ENCODE results near the gene GRIK4. TPM values are rescaled to one million over a fixed set of nuclear protein-coding genes. Genes with fewer than 3 reads are reported as not detected.

GRIK4 gene
- total RNA-seq, 1 experiment from 2014 or later = 3.3 TPM

DNA sequence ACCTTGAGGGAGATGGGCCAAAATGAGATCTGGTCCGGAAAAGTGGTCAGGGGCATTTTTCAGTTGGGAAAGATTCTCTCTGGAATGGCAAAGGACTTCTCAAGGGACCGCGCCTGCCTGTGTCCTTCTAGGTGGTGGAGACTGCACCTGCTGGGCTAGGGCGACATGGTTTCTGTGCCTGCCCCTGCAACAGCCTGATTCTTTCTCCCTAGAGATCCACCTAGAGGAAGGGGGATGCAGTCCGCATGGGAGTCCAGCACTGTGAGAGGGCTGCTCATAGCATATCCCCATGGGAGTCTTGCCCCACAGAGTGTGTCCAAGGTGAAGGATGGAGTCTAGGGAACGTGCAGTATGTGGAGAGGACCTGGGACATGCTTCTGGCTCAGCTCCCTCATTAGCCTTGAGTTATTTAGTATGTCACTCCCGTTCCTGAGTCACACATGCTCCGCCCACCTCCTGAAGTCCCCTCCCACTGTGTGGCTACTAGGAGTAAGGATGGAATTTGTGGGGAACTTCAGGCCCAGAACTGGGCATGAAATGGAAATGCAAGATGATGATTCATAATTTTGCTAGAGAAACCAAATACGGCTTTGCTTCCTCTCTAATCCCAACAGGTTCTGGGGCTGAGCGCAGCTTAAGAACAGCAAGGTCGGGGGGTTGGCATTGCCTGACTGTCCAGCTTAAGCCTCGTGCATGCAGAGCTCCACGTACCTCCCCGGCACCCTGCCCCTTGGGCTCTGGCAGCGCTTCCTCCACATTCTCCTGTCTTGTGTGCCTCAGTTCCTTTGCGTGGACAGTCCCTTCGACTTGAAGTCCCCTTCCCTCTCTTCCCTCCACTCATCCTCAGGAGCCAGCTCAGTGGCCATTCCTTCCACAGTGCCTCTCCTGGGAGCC is 35.0 kb downstream of the GRIK4 start:
- CTCF ChIA-PET = interaction anchor here (0.6 to 3.0 kb wide), 7 partner anchors 10 to 138 kb away, joined by 3 to 11 read pairs (median 5); partner anchors contain the start of gene GRIK4
- Mint-ChIP-seq H3K9me3 (peaks cover 4% of the 10 kb centered on the region; the same call in 1 of the 2 replicates), H3K27me3 (ENCODE audit: low read depth) (no peaks in the 10 kb centered on the region), H3K36me3 (no peaks in the 10 kb centered on the region), H3K4me1 (peaks cover 45% of the 10 kb centered on the region), H3K27ac (no peak overlapping the region), H3K4me3 (no peak overlapping the region)
- ATAC-seq (peak; percentile 56), DNase-seq (ENCODE audit: low spot score) (peak; percentile 51)
- POLR2A ChIA-PET = interaction anchor here (0.6 kb wide), 1 partner anchor 862 kb away, joined by 3 read pairs; no protein-coding TSS in a partner anchor
- TF ChIP-seq MYBL2 (CRISPR knock-in tag; IDR thresholded peaks at IDR 0.05) = no peak
- no peak for TF ChIP-seq TEAD4 (CRISPR knock-in tag; IDR thresholded peaks at IDR 0.05)
- TF ChIP-seq, protein P1, sequence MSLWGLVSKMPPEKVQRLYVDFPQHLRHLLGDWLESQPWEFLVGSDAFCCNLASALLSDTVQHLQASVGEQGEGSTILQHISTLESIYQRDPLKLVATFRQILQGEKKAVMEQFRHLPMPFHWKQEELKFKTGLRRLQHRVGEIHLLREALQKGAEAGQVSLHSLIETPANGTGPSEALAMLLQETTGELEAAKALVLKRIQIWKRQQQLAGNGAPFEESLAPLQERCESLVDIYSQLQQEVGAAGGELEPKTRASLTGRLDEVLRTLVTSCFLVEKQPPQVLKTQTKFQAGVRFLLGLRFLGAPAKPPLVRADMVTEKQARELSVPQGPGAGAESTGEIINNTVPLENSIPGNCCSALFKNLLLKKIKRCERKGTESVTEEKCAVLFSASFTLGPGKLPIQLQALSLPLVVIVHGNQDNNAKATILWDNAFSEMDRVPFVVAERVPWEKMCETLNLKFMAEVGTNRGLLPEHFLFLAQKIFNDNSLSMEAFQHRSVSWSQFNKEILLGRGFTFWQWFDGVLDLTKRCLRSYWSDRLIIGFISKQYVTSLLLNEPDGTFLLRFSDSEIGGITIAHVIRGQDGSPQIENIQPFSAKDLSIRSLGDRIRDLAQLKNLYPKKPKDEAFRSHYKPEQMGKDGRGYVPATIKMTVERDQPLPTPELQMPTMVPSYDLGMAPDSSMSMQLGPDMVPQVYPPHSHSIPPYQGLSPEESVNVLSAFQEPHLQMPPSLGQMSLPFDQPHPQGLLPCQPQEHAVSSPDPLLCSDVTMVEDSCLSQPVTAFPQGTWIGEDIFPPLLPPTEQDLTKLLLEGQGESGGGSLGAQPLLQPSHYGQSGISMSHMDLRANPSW (CRISPR knock-in tag; conservative IDR thresholded peaks at IDR 0.05; ENCODE audit: low read depth) = no peak
- TF ChIP-seq E2F1 (CRISPR knock-in tag; IDR thresholded peaks at IDR 0.05) = no peak
- TF ChIP-seq ZNF671 (CRISPR knock-in tag; IDR thresholded peaks at IDR 0.05) = no peak
- TF ChIP-seq NR3C1 (CRISPR knock-in tag; conservative IDR thresholded peaks at IDR 0.05; ENCODE audit: low read depth) = no peak
- TF ChIP-seq FOXP1 (CRISPR knock-in tag; IDR thresholded peaks at IDR 0.05; ENCODE audit: borderline replicate concordance) = no peak
- no peak for TF ChIP-seq RORB (CRISPR knock-in tag; IDR thresholded peaks at IDR 0.05)
- TF ChIP-seq, protein P2, sequence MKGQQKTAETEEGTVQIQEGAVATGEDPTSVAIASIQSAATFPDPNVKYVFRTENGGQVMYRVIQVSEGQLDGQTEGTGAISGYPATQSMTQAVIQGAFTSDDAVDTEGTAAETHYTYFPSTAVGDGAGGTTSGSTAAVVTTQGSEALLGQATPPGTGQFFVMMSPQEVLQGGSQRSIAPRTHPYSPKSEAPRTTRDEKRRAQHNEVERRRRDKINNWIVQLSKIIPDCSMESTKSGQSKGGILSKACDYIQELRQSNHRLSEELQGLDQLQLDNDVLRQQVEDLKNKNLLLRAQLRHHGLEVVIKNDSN (CRISPR knock-in tag; IDR thresholded peaks at IDR 0.05) = no peak
- no peak for TF ChIP-seq RELA (CRISPR knock-in tag; IDR thresholded peaks at IDR 0.05; ENCODE audit: borderline replicate concordance)
- TF ChIP-seq ZNF532 (CRISPR knock-in tag; IDR thresholded peaks at IDR 0.05; ENCODE audit: borderline replicate concordance) = no peak
- TF ChIP-seq MXD4 (CRISPR knock-in tag; IDR thresholded peaks at IDR 0.05; ENCODE audit: borderline replicate concordance) = no peak
- TF ChIP-seq, protein P3, sequence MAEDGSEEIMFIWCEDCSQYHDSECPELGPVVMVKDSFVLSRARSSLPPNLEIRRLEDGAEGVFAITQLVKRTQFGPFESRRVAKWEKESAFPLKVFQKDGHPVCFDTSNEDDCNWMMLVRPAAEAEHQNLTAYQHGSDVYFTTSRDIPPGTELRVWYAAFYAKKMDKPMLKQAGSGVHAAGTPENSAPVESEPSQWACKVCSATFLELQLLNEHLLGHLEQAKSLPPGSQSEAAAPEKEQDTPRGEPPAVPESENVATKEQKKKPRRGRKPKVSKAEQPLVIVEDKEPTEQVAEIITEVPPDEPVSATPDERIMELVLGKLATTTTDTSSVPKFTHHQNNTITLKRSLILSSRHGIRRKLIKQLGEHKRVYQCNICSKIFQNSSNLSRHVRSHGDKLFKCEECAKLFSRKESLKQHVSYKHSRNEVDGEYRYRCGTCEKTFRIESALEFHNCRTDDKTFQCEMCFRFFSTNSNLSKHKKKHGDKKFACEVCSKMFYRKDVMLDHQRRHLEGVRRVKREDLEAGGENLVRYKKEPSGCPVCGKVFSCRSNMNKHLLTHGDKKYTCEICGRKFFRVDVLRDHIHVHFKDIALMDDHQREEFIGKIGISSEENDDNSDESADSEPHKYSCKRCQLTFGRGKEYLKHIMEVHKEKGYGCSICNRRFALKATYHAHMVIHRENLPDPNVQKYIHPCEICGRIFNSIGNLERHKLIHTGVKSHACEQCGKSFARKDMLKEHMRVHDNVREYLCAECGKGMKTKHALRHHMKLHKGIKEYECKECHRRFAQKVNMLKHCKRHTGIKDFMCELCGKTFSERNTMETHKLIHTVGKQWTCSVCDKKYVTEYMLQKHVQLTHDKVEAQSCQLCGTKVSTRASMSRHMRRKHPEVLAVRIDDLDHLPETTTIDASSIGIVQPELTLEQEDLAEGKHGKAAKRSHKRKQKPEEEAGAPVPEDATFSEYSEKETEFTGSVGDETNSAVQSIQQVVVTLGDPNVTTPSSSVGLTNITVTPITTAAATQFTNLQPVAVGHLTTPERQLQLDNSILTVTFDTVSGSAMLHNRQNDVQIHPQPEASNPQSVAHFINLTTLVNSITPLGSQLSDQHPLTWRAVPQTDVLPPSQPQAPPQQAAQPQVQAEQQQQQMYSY (CRISPR knock-in tag; IDR thresholded peaks at IDR 0.05) = no peak
- no peak for TF ChIP-seq CREM (CRISPR knock-in tag; IDR thresholded peaks at IDR 0.05)
- no peak for TF ChIP-seq ESRRA (CRISPR knock-in tag; IDR thresholded peaks at IDR 0.05; ENCODE audit: borderline replicate concordance)

Data from WTC11 (cell line).